HG02973 (cell line): ENCODE data around the gene TSEN2.

Experiments
- ATAC-seq: cut with Tn5 transposase; IDR thresholded peaks from one replicate; pipeline ENCODE4 v1.9.1; 2021; ENCODE audit warnings: moderate library complexity; ENCODE audit not compliant: unreplicated experiment

The TSEN2 gene

GRCh38 chr3:12545473-12545791 is 61.2 kb downstream of the TSEN2 start, which contains the start of gene MKRN2OS:
MKRN2OS (minus strand) TSS chr3:12545499; CDS start chr3:12545464, 35 bp downstream.
- ATAC-seq, result no peak

DNA sequence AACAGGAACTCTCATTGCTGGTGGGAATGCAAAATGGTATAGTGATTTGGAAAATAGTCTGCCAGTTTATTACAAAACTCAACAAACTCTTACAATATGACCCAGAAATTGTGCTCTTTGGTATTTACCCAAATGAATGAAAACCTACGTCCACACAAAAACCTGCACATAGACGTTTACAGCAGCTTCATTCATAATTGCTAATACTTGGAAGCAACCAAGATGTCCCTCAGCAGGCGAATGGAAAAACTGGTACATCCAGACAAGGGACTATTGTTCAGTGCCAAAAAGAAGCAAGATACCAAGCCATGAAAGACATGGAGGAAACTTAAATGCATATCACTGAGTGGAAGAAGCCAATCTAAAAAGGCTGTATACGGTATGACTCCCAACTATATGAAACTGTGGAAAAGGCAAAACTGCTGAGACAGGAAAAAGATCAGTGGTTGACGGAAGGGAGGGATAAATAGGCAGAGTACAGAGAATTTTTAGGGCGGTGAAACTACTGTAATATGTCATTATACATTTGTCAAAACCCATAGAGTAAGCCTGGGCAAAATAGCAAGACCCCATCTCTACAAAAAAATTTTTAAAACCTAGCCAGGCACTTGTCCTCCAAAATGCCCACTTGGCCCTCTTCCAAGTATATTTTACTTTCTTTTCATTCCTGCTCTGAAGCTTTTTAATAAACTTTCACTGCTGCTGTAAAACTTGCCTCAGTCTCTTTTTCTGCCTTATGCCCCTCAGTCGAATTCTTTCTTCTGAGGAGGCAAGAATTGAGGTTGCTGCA is 65.9 kb downstream of the TSEN2 start:
- ATAC-seq, result no peak

DNA sequence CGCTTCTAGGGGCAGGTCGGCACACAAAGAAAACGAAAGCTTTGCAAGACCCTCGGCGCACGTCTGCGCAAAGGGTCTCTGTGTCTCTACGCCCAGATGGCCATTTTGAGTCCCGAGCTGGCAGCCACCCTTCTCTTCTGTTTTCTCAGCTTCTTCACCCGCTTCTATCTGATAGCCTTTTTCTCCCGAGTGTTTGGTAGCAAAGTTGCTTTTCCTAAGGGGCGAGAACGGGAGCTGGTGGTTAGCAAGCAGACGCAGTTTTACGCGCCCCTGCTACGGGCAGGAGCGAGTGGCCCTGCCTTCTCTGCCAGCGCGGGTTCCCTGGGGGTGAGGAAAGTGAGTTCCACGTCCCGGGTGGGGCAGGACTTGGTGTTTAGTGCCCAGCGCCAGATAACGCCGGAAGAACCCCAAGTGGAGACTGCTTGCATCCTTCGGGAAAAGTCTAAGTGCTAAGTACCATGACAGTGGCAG is 69.7 kb downstream of the TSEN2 start:
- ATAC-seq, result no peak

- ATAC-seq, result no peak
These were observed 72.0 kb downstream of the TSEN2 start for GRCh38 chr3:12556314-12556689.

GRCh38 chr3:12556690-12557472 is 72.6 kb downstream of the TSEN2 start, which contains the start of gene MKRN2:
MKRN2 (plus strand) TSS chr3:12557087; CDS start chr3:12557151, 64 bp downstream.
- ATAC-seq, result peak; percentile 77

- no peak for ATAC-seq
These were observed 73.3 kb downstream of the TSEN2 start for GRCh38 chr3:12557473-12558100.

DNA sequence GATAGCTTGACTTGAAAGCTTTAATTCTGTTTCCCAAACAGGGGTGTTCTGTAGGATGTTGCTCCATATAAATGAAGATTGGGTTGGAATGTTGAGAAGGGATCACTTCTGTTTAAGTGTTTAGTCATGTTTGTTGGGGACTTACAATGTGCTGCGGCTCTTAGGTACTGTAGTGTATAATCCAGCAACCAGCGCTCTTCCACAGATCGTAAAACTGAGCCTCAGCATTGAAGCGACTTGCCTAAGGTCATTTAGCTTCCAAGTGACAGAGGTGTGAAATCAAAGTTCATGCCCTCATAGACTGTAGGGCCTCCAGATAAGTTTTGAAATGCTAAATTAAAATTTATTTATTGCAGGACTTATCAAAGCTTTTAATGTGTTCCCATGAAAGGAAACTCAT is 74.4 kb downstream of the TSEN2 start:
- ATAC-seq, result no peak

DNA sequence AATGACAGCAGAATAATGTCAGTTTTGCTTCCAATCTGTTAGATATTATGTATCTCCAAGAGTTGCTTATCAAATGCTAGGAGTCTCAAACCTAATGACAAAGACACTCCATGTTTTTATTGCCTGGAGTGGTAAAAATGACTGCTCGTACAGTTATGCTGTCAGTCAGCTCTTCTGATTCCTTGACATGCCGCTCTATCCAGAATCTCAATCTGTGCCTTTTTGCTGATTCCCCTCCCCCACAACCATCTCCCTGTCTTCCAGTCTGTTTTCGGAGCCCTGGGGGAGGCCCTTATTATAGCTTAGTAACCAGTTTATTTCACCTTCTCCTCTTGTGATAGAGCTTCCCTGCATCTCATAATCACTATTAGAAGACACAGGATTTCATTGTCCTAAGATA is 75.2 kb downstream of the TSEN2 start:
- no peak for ATAC-seq

- peak; percentile 53 for ATAC-seq
These were observed 76.4 kb downstream of the TSEN2 start for GRCh38 chr3:12560505-12561190.

DNA sequence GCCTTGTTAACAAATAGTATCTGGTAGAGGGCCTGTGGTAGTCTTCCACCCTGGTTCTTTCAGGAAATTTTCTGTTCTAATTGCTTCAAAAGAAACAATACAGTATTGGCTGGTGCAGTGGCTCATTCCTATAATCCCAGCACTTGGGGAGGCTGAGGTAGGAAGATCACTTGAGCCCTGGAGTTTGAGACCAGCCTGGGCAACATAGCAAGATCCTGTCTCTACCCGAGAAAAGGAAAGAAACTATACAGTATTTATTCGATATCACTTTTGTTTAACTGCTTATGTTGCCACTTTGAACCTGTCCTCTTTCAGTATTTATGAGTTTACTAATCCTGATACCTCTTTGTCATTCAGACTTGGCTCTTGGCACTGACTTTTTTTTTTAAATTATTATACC is 77.1 kb downstream of the TSEN2 start:
- ATAC-seq, result no peak

DNA sequence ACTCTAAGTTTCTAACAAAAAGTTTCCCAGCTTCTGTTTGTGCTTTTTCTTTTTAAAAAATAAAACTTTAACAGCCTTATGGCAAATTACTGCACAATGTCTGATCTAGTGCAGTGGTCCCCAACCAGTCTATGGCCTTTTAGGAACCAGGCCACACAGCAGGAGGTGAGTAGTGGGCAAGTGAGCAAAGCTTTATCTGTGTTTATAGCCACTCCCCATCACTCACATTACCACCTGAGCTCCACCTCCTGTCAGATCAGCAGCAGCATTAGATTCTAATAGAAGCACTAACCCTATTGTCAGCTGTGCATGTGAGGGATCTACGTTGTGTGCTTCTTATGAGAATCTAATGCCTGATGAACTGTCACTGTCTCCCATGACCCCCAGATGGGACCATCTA is 78.2 kb downstream of the TSEN2 start:
- ATAC-seq, result no peak

GRCh38 chr3:12566976-12567375 is 82.7 kb downstream of the TSEN2 start:
- ATAC-seq, result no peak

GRCh38 chr3:12568747-12569146 is 84.5 kb downstream of the TSEN2 start:
- ATAC-seq, result no peak

DNA sequence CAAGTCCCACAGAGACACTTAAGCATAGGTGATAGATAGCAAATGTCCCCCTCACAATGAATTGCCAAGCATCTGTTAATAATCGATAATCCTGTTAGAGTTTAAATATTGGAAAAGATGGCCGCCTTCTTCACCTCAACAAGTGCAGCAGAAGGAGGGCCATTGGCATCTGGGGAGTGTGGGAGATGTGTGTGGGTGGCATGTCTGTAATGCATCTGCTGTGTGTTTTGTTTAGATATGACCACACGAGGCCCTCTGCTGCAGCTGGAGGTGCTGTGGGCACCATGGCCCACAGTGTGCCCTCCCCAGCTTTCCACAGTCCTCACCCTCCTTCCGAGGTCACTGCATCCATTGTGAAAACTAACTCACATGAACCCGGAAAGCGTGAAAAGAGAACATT is 85.6 kb downstream of the TSEN2 start:
- no peak for ATAC-seq

DNA sequence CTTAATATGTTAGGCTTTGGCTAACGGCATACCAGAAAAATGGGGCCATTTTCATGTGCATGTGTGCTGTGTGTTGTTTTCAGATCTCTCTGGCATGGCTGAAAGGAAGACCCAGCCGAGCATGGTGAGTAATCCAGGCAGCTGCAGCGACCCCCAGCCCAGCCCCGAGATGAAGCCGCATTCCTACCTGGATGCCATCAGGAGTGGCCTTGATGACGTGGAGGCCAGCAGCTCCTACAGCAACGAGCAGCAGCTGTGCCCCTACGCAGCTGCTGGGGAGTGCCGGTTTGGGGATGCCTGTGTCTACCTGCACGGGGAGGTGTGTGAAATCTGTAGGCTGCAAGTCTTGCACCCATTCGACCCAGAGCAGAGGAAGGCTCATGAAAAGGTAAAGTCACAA is 87.7 kb downstream of the TSEN2 start:
- no peak for ATAC-seq

DNA sequence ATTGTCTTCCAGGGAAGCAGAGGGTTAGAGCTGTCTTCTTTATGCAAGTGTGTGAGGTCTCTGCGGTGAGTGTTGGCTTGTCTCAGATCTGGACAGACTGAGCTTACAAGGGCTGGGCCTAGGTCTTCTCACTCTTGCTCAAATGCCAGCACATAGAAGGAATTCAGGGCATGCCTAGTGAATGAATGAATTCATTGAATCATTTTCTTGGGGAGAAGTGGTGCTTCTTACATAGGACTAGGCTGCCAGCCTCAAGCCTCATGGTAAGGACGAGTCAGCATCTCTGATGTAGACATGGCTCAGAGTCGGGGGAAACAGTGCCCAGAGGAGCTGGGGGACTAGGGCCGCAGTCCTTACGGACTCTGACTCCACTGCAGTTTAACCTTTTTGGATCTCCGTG is 89.9 kb downstream of the TSEN2 start:
- no peak for ATAC-seq

DNA sequence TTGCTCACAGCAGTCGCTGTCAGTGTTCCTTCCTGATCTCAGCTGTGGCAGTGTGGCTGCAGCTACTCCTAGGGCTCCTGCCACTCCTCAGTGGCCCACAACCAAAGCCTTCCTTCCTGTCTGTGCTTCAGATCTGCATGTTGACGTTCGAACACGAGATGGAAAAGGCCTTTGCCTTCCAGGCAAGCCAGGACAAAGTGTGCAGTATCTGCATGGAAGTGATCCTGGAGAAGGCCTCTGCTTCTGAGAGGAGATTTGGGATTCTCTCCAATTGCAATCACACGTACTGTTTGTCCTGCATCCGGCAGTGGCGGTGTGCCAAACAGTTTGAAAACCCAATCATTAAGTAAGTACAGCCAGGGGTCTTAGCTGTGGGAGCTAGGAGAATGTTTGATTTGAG is 90.4 kb downstream of the TSEN2 start:
- ATAC-seq, result no peak

- ATAC-seq, result no peak
These were observed 93.1 kb downstream of the TSEN2 start for GRCh38 chr3:12577379-12577778.

- no peak for ATAC-seq
These were observed 94.5 kb downstream of the TSEN2 start for GRCh38 chr3:12578742-12579141.

GRCh38 chr3:12579456-12579855 is 95.2 kb downstream of the TSEN2 start:
- ATAC-seq, result no peak

- no peak for ATAC-seq
These were observed 95.6 kb downstream of the TSEN2 start for GRCh38 chr3:12579905-12580304.
